Uterus (tissue), 2 donors: ENCODE data around the gene ECHS1.

Experiments
- POLR2A ChIP-seq, 2 donors: fragments of 450-650 bp; IDR thresholded peaks; one replicate each; pipeline ENCODE4 v1.6.1; 2016; ENCODE audit warnings: antibody characterized with exemption in 2 of 2, mild to moderate bottlenecking in 1 of 2, moderate library complexity in 1 of 2
- TF ChIP-seq, protein P1 (sequence below), 4 experiments: fragments of 200-600 bp in 2 of 4; fragments of 450-650 bp in 2 of 4; sonication (generic) in 2 of 4; IDR thresholded peaks; one replicate each; pipeline ENCODE4 v1.5.1; 2016 to 2019; ENCODE audit warnings: antibody characterized with exemption in 4 of 4, mild to moderate bottlenecking in 2 of 4, moderate library complexity in 1 of 4

GRCh38 chr10:133316732-133317131 lies 56.4 kb downstream of the ECHS1 start:
- TF ChIP-seq, protein P1, sequence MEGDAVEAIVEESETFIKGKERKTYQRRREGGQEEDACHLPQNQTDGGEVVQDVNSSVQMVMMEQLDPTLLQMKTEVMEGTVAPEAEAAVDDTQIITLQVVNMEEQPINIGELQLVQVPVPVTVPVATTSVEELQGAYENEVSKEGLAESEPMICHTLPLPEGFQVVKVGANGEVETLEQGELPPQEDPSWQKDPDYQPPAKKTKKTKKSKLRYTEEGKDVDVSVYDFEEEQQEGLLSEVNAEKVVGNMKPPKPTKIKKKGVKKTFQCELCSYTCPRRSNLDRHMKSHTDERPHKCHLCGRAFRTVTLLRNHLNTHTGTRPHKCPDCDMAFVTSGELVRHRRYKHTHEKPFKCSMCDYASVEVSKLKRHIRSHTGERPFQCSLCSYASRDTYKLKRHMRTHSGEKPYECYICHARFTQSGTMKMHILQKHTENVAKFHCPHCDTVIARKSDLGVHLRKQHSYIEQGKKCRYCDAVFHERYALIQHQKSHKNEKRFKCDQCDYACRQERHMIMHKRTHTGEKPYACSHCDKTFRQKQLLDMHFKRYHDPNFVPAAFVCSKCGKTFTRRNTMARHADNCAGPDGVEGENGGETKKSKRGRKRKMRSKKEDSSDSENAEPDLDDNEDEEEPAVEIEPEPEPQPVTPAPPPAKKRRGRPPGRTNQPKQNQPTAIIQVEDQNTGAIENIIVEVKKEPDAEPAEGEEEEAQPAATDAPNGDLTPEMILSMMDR (IDR thresholded peaks at IDR 0.05): no peak
- no peak for TF ChIP-seq POLR2A (IDR thresholded peaks at IDR 0.05)
